Choroid plexus epithelial cell (primary cell): ENCODE measurements around the gene SNX25.
A peak's percentile ranks its signal among the peaks of the same experiment; 100 is the strongest.
"Not testable (repeated sequence)": the region's sequence is repeated elsewhere in the genome, so short reads cannot be mapped to it uniquely, and the experiment has no call there.

Experiments used
- DNase-seq: peaks from one replicate; pipeline ENCODE4 v3.0.0-alpha.2; 2010; ENCODE audit warnings: low read depth
- H3K4me3 ChIP-seq: 2 replicates; pipeline ENCODE4 v1.5.1; 2011; ENCODE audit warnings: low read depth, mild to moderate bottlenecking, control low read depth, low read length, moderate library complexity
- CTCF ChIP-seq: conservative IDR thresholded peaks from 2 replicates; pipeline ENCODE4 v1.5.1; 2011; ENCODE audit warnings: low read depth, mild to moderate bottlenecking, control low read depth, inconsistent platforms, low read length, moderate library complexity

SNX25 gene

GRCh38 chr4:185304944-185305690, 95.7 kb downstream of the SNX25 start:
- TF ChIP-seq CTCF = peak; percentile 72
- peak; percentile 41 for DNase-seq
- H3K4me3 ChIP-seq = no peak overlapping the region

GRCh38 chr4:185305979-185306442, 96.6 kb downstream of the SNX25 start:
- TF ChIP-seq CTCF = no peak
- peak; percentile 79 for DNase-seq
- no peak overlapping the region for H3K4me3 ChIP-seq

- DNase-seq = peak; percentile 24
- TF ChIP-seq CTCF = no peak
- H3K4me3 ChIP-seq = no peak overlapping the region
These were observed 97.9 kb downstream of the SNX25 start for GRCh38 chr4:185307136-185307950.

- no peak for DNase-seq
These were observed 100.4 kb downstream of the SNX25 start for GRCh38 chr4:185309770-185310169.

GRCh38 chr4:185311113-185311888, 101.9 kb downstream of the SNX25 start:
- TF ChIP-seq CTCF = no peak
- no peak overlapping the region for H3K4me3 ChIP-seq
- no peak for DNase-seq

More at GRCh38 chr4:185309770-185310169, 100.4 kb downstream of the SNX25 start:
- H3K4me3 ChIP-seq = no peak overlapping the region
- TF ChIP-seq CTCF = no peak

- DNase-seq = peak; percentile 23
These were observed 103.3 kb downstream of the SNX25 start for GRCh38 chr4:185312699-185313098.

GRCh38 chr4:185317462-185317861, 108.1 kb downstream of the SNX25 start:
- not testable (repeated sequence) for DNase-seq, H3K4me3 ChIP-seq

More at GRCh38 chr4:185312699-185313098, 103.3 kb downstream of the SNX25 start:
- TF ChIP-seq CTCF = no peak
- no peak overlapping the region for H3K4me3 ChIP-seq
